Mesenchymal stem cell (in vitro differentiated cells and primary cell): Measurements from ENCODE around the gene TACSTD2.

ENCODE experiments used
- DNase-seq: peaks from one replicate; pipeline ENCODE4 v3.0.0-alpha.2; 2013
- H2AFZ ChIP-seq: one replicate; pipeline ENCODE4 v1.6.1; 2013; ENCODE audit warnings: low read depth, mild to moderate bottlenecking, control low read depth, inconsistent platforms, low read length, moderate library complexity
- H2AK5ac ChIP-seq: 2 replicates; pipeline ENCODE4 v1.6.1; 2013; ENCODE audit warnings: low read length, moderate library complexity, mild to moderate bottlenecking, inconsistent platforms; ENCODE audit not compliant: severe bottlenecking
- H2BK120ac ChIP-seq: one replicate; pipeline ENCODE4 v1.6.1; 2013; ENCODE audit warnings: low read depth, mild to moderate bottlenecking, inconsistent platforms, low read length, moderate library complexity
- H2BK12ac ChIP-seq, 2 experiments: one replicate each; pipeline ENCODE4 v1.6.1; 2013; ENCODE audit warnings: inconsistent platforms in 2 of 2, low read length in 2 of 2, mild to moderate bottlenecking in 2 of 2, moderate library complexity in 2 of 2, control low read depth in 1 of 2
- H2BK15ac ChIP-seq: one replicate; pipeline ENCODE4 v1.6.1; 2013; ENCODE audit warnings: mild to moderate bottlenecking, low read depth, inconsistent platforms; ENCODE audit not compliant: poor library complexity, severe bottlenecking
- H2BK5ac ChIP-seq: 2 replicates; pipeline ENCODE4 v1.6.1; 2013; ENCODE audit warnings: low read depth, mild to moderate bottlenecking, low read length, control low read depth, inconsistent platforms; ENCODE audit not compliant: poor library complexity, severe bottlenecking
- H3K14ac ChIP-seq, 2 experiments: one replicate each; pipeline ENCODE4 v1.6.1; 2013; ENCODE audit warnings: inconsistent platforms in 2 of 2, low read length in 2 of 2, control low read depth in 1 of 2, mild to moderate bottlenecking in 1 of 2, moderate library complexity in 1 of 2
- H3K18ac ChIP-seq, 2 experiments: one replicate each; pipeline ENCODE4 v1.6.1; 2013; ENCODE audit warnings: inconsistent platforms in 2 of 2, low read length in 2 of 2, control low read depth in 1 of 2, low read depth in 1 of 2, mild to moderate bottlenecking in 1 of 2
- H3K23ac ChIP-seq, 2 experiments: one replicate each; pipeline ENCODE4 v1.6.1; 2013; ENCODE audit warnings: inconsistent platforms in 2 of 2, low read length in 2 of 2, mild to moderate bottlenecking in 2 of 2, moderate library complexity in 2 of 2, control low read depth in 1 of 2
- H3K27ac ChIP-seq: 2 replicates; pipeline ENCODE4 v1.5.1; 2013; ENCODE audit warnings: mild to moderate bottlenecking, moderate library complexity, low read length, control low read depth, inconsistent platforms; ENCODE audit not compliant: poor library complexity, severe bottlenecking
- H3K27me3 ChIP-seq, 2 experiments: 2 replicates each; pipeline versions ENCODE4 v1.6.1 to v1.7.0; 2013; ENCODE audit warnings: low read length in 2 of 2, mild to moderate bottlenecking in 2 of 2, moderate library complexity in 2 of 2, control low read depth in 1 of 2, inconsistent platforms in 1 of 2; ENCODE audit not compliant: control insufficient read depth in 1 of 2, insufficient read depth in 1 of 2
- H3K36me3 ChIP-seq, 2 experiments: 2 replicates each; pipeline versions ENCODE4 v1.6.1 to v1.7.0; 2013; ENCODE audit warnings: low read length in 2 of 2, control low read depth in 1 of 2, inconsistent platforms in 1 of 2, low read depth in 1 of 2, mild to moderate bottlenecking in 1 of 2; ENCODE audit not compliant: insufficient read depth in 2 of 2, control insufficient read depth in 1 of 2
- H3K4ac ChIP-seq, 2 experiments: one replicate each; pipeline ENCODE4 v1.6.1; 2013; ENCODE audit warnings: inconsistent platforms in 2 of 2, low read length in 2 of 2, mild to moderate bottlenecking in 2 of 2, moderate library complexity in 2 of 2, control low read depth in 1 of 2, low read depth in 1 of 2
- H3K4me1 ChIP-seq: 2 replicates; pipeline ENCODE4 v1.6.1; 2013; ENCODE audit warnings: low read depth, low read length, control low read depth; ENCODE audit not compliant: control insufficient read depth, insufficient read depth
- H3K4me2 ChIP-seq: 2 replicates; pipeline ENCODE4 v1.6.1; 2013; ENCODE audit warnings: low read length, mild to moderate bottlenecking, inconsistent platforms; ENCODE audit not compliant: poor library complexity, severe bottlenecking
- H3K4me3 ChIP-seq, 2 experiments: 2 replicates each; pipeline versions ENCODE4 v1.5.1 to v1.7.0; 2013; ENCODE audit warnings: low read length in 2 of 2, mild to moderate bottlenecking in 2 of 2, control low read depth in 1 of 2, low read depth in 1 of 2; ENCODE audit not compliant: insufficient read depth in 1 of 2
- H3K79me1 ChIP-seq: replicated peaks from 2 replicates; pipeline ENCODE4 v1.6.1; 2013; ENCODE audit warnings: mild to moderate bottlenecking, control low read depth, low read length, inconsistent platforms; ENCODE audit not compliant: poor library complexity, severe bottlenecking
- H3K9ac ChIP-seq: 2 replicates; pipeline ENCODE4 v1.7.0; 2013; ENCODE audit warnings: mild to moderate bottlenecking, low read length, moderate library complexity
- H3K9me3 ChIP-seq: 2 replicates; pipeline ENCODE4 v1.7.0; 2013; ENCODE audit warnings: mild to moderate bottlenecking, low read length; ENCODE audit not compliant: control insufficient read depth
- H4K8ac ChIP-seq: one replicate; pipeline ENCODE4 v1.6.1; 2013; ENCODE audit warnings: inconsistent platforms, mild to moderate bottlenecking, low read length, moderate library complexity
- H4K91ac ChIP-seq: one replicate; pipeline ENCODE4 v1.6.1; 2013; ENCODE audit warnings: mild to moderate bottlenecking, low read length, inconsistent platforms
- WGBS: methylation state at CpG from one replicate; pipeline ENCODE4 v1.1.7; 2013; ENCODE audit warnings: mixed read lengths; 5-methylcytosine and 5-hydroxymethylcytosine counted together

TACSTD2 gene

DNA sequence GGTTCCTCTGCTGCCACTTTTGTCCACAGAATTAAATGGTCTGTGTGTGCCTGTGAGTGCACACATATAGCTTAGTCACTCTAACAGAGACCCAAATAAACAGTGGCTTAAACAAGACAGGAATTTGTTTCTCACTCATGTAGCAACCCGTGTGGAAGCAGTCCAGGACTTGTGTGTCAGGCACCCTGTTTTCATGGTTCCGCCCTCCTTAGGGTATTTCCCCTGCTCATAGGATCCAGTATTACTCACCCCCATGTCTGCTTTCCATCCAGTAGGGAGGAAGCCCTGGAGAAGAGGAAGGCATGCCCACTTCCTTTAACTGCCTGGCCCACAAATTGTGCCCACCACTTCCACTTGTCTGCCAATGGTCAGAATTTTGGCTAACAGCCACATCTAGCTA lies 41.3 kb upstream of the TACSTD2 start:
- no peak overlapping the region for H3K14ac ChIP-seq
- no peak overlapping the region for H4K91ac ChIP-seq
- no peak overlapping the region for H2BK15ac ChIP-seq
- no peak overlapping the region for H3K18ac ChIP-seq
- no peak overlapping the region for H2AK5ac ChIP-seq
- no peaks in the 10 kb centered on the region for H3K27me3 ChIP-seq
- peak overlapping the region in 1 of 2 experiments; percentile 29 for H3K23ac ChIP-seq
- H3K4ac ChIP-seq: no peak overlapping the region
- H4K8ac ChIP-seq: peak overlapping the region; percentile 36
- H3K9me3 ChIP-seq: no peaks in the 10 kb centered on the region
- 49% methylated on average over 2 of the region's 2 CpGs for WGBS
- no peak overlapping the region for H2BK120ac ChIP-seq
- H3K4me3 ChIP-seq: no peak overlapping the region
- H2AFZ ChIP-seq: no peak overlapping the region
- H2BK5ac ChIP-seq: no peak overlapping the region
- peaks cover 4% of the 10 kb centered on the region for H3K4me1 ChIP-seq
- H3K9ac ChIP-seq: no peak overlapping the region
- peak; percentile 94 for DNase-seq
- no peaks in the 10 kb centered on the region for H3K79me1 ChIP-seq
- no peak overlapping the region for H3K27ac ChIP-seq
- H3K4me2 ChIP-seq: no peak overlapping the region
- H2BK12ac ChIP-seq: no peak overlapping the region
- H3K36me3 ChIP-seq: no peaks in the 10 kb centered on the region

GRCh38 chr1:58611861-58612385 lies 34.9 kb upstream of the TACSTD2 start:
- Histone ChIP-seq H4K8ac (no peak overlapping the region), H3K4ac (no peak overlapping the region), H3K27ac (no peak overlapping the region), H3K9me3 (no peaks in the 10 kb centered on the region), H3K4me3 (no peak overlapping the region), H2BK120ac (no peak overlapping the region), H3K79me1 (no peaks in the 10 kb centered on the region), H3K4me2 (no peak overlapping the region), H4K91ac (no peak overlapping the region), H2BK15ac (no peak overlapping the region), H3K27me3 (no peaks in the 10 kb centered on the region), H2AFZ (no peak overlapping the region), H3K23ac (no peak overlapping the region), H2BK5ac (no peak overlapping the region), H2AK5ac (no peak overlapping the region), H3K9ac (no peak overlapping the region), H3K14ac (no peak overlapping the region), H3K4me1 (peaks cover 2% of the 10 kb centered on the region), H3K36me3 (no peaks in the 10 kb centered on the region), H2BK12ac (no peak overlapping the region), H3K18ac (no peak overlapping the region)
- WGBS: 67% methylated on average over 2 of the region's 2 CpGs
- DNase-seq: no peak

GRCh38 chr1:58608945-58609344 lies 31.9 kb upstream of the TACSTD2 start:
- Histone ChIP-seq H3K27me3 (no peaks in the 10 kb centered on the region), H3K4me1 (peaks cover 2% of the 10 kb centered on the region), H3K23ac (no peak overlapping the region), H2AK5ac (no peak overlapping the region), H2BK120ac (no peak overlapping the region), H3K4me3 (no peak overlapping the region), H4K8ac (no peak overlapping the region), H2AFZ (no peak overlapping the region), H3K4me2 (no peak overlapping the region), H3K14ac (no peak overlapping the region), H3K36me3 (no peaks in the 10 kb centered on the region), H3K9ac (no peak overlapping the region), H2BK15ac (no peak overlapping the region), H2BK5ac (no peak overlapping the region), H3K4ac (no peak overlapping the region), H3K18ac (no peak overlapping the region), H4K91ac (no peak overlapping the region), H3K9me3 (peaks cover 9% of the 10 kb centered on the region), H3K79me1 (no peaks in the 10 kb centered on the region), H2BK12ac (no peak overlapping the region), H3K27ac (no peak overlapping the region)
- WGBS: no CpG with 5 or more reads among the region's 2 CpGs
- DNase-seq: no peak

GRCh38 chr1:58608297-58608696 lies 31.2 kb upstream of the TACSTD2 start:
- H3K27me3 ChIP-seq: no peaks in the 10 kb centered on the region
- no peak overlapping the region for H2BK5ac ChIP-seq

More at GRCh38 chr1:58608297-58608696, 31.2 kb upstream of the TACSTD2 start:
- H2AFZ ChIP-seq: no peak overlapping the region
- H2AK5ac ChIP-seq: no peak overlapping the region
- no peaks in the 10 kb centered on the region for H3K79me1 ChIP-seq
- peaks cover 2% of the 10 kb centered on the region for H3K4me1 ChIP-seq
- H3K14ac ChIP-seq: no peak overlapping the region
- H3K9me3 ChIP-seq: peaks cover 9% of the 10 kb centered on the region
- H3K4me3 ChIP-seq: no peak overlapping the region
- H2BK120ac ChIP-seq: no peak overlapping the region
- H3K9ac ChIP-seq: no peak overlapping the region
- H3K4me2 ChIP-seq: no peak overlapping the region
- H3K23ac ChIP-seq: no peak overlapping the region
- no peak overlapping the region for H3K4ac ChIP-seq
- H3K18ac ChIP-seq: no peak overlapping the region
- H3K27ac ChIP-seq: no peak overlapping the region
- H3K36me3 ChIP-seq: no peaks in the 10 kb centered on the region
- no peak overlapping the region for H4K91ac ChIP-seq
- no peak overlapping the region for H2BK12ac ChIP-seq
- no peak overlapping the region for H4K8ac ChIP-seq
- no peak overlapping the region for H2BK15ac ChIP-seq
- no peak for DNase-seq
